ENCODE data around the gene RAB23.

DNA sequence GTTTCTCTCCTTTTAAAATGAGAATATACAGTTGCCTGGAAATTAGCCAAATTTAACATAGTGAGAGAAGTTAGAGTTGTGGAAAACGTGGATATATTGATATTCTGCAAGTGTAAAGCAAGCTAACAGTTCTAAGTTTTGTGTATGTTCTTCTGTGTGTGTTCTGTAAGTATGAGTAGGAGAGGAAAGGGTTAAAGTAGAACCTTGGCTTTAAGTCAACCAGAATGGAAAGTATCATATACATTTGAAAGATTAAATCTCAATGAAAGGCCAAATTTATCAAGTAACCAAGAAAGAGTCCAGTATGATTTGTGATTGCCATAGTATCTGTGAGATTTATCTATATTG, 80.0 kb downstream of the RAB23 start:
- TF ChIP-seq, protein P1, sequence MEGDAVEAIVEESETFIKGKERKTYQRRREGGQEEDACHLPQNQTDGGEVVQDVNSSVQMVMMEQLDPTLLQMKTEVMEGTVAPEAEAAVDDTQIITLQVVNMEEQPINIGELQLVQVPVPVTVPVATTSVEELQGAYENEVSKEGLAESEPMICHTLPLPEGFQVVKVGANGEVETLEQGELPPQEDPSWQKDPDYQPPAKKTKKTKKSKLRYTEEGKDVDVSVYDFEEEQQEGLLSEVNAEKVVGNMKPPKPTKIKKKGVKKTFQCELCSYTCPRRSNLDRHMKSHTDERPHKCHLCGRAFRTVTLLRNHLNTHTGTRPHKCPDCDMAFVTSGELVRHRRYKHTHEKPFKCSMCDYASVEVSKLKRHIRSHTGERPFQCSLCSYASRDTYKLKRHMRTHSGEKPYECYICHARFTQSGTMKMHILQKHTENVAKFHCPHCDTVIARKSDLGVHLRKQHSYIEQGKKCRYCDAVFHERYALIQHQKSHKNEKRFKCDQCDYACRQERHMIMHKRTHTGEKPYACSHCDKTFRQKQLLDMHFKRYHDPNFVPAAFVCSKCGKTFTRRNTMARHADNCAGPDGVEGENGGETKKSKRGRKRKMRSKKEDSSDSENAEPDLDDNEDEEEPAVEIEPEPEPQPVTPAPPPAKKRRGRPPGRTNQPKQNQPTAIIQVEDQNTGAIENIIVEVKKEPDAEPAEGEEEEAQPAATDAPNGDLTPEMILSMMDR (IDR thresholded peaks at IDR 0.05) = no peak
- TF ChIP-seq POLR2A (IDR thresholded peaks at IDR 0.05) = no peak

Measured in Peyer's patch (tissue), 4 donors.